NCI-H128 (cell line): ENCODE measurements around the gene ZNF497.
"Not testable (repeated sequence)": the region's sequence is repeated elsewhere in the genome, so short reads cannot be mapped to it uniquely, and the experiment has no call there.

ENCODE experiments used
- DNase-seq: peaks from one replicate; lab custom pipeline; 2025; ENCODE audit not compliant: unreplicated experiment; lab: John Stamatoyannopoulos, UW

ZNF497 gene

DNA sequence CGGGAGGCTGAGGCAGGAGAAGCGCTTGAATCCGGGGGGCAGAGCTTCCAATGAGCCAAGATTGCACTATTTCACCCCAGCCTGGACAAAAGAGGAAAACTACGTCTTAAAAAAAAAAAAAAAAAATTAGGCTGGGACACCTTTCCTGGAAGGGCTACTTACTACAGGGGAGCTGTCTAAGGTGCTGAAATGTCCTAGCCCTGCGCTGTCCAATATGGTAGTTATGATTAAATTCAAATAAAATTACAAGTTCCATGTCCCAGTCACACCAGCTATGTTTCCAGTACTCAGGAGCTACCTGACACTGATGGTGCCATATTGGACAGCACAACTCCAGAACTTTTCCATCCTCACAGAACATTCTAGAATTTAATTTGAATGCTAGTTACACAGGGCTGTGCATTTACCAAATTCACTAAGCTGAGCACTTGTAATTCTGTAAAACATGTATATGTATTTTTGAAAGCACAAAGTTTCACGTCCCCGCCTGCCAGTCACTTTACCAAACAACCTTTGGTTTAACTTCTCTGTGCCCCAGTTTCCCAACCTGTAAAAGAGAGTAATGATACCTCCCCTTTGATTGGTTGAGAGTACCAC lies 45.0 kb downstream of the ZNF497 start:
- DNase-seq = no peak

DNA sequence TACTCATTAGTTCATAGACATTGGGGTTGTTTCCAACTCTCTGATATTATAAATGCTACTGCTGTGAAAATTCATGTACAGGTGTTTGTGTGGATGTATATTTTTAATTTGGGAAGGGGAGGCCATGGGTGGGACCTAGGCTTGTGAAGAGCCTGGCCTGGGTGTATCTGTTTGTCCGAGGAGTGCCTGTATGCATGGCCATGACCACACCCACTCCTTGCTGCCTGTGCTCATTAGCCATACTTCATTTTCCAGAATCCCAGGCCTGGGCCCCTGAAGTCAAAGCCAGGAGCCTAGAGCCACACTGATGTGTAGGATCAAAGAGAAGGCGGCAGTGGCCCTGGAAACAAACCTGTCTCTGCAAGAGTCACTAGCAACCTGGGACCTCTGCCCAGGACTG lies 47.0 kb downstream of the ZNF497 start:
- DNase-seq = no peak

DNA sequence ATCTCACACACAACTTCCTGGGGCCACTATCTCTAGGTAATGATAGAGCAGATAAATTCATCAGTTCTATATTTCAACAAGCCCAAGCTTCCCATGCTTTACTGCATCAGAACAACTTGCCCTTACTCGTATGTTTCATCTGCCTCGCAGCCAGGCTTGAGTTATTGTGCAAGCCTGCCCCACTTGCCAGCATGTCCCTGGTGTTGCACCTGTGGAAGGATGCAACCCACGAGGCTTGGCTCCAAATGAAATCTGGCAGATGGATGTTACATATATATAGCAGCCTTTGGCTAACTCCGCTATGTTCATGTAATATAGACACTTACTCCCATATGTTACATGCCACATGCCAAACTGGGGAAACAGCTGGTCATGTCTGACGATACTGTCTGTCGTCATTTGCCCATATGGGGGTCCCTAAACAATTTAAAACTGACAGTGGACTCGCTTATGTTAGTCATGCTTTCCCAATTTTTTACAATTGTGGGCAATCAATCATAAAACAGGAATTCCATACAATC lies 51.1 kb downstream of the ZNF497 start:
- DNase-seq = no peak

DNA sequence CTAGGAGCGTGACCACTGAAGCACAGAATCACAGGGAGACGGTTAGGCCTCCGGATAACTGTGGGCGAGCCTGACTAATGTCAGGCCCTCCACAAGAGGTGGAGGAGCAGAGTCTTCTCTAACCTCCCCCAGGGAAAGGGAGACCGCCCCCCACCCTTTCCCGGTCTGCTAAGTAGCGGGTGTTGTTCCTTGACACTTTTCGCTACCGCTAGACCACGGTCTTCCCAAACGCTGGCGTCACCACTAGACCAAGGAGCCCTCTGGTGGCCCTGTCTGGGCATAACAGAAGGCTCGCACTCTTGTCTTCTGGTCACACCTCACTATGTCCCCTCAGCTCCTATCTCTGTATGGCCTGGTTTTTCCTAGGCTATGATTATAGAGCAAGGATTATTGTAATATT lies 51.9 kb downstream of the ZNF497 start:
- DNase-seq = not testable (repeated sequence)

DNA sequence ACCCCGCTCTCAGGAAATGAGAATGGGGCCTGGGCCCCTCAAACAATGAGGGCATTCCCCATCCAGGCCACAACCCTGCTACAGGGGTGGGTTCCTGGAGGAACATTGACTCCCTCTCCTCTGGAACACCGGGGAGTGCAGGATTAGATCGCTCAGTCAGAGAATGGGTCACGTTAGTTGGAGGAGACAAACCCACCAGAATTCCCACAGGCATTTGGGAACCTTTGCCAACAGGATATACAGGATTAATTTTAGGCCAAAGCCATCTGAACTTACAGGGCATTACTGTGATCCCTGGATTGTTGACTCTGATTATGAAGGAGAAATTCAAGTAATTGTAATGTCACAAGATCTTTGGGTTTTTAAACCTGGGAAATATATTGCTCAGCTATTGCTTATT lies 54.8 kb downstream of the ZNF497 start:
- no peak for DNase-seq

DNA sequence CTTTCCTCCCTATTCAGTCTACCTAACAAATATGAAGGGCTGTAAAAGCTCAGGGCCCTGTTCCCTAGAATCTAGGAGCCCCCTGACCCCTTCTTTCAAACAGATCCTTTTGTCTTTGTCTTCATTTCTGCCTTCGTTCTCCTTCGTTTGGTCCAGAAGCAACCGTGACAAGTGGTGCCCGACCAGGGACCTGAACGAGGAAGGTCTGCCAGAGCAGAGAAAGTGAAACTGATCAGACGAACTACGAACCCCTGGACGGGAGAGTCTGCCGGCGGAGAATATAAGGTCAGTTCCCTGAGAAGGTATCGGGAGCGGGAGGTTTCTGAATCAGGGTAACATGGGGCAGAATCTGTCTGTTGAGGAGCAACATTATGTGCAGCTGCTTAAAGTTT lies 56.6 kb downstream of the ZNF497 start:
- DNase-seq = no peak

DNA sequence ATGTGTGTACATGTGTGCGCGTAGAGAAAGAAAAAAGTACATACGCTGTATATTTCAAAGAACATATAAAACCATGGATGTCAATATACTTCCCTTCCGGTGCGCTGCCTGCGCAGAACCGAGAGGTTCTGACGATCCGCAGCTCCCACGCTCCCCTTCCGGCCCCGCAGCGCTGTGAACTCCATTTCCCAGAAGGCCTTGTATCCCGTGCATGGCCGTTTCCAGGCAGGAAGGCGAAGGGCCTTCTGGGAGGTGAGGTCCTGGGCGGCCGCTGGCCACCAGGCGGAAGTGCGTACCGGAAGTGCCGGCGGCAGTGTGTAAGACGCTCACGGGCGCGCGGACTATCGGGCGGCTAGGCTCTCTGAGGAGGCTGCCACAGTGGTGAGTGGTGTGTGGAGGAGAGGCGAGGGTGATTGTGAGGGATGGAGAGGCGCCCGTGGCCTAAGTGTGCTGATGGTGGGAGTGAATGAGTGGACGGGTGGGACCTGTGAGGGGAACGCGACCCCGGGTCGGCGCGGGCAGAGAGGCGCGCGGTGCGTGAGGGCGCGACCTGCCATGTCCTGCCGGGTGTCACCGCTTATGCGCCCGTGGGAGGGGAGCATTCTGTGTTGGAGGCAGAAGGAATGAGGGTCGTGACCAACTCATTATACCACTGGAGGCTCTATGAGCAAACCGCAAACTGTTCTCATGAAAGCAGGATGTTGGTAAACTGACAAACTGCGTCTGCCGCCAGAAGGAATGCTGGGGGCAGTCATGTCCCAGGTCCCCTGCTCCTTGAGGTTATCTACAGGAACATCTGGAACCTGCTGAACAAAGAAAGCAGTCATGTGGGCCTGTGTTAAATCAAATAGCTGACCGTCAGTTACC lies 57.3 kb downstream of the ZNF497 start, which contains the start of gene ERVK3-1:
ERVK3-1 (plus strand) TSS at position 313 of the 867 bp plus-strand sequence. CDS start 6,792 bp downstream, outside the sequence.
- DNase-seq = peak; percentile 87

DNA sequence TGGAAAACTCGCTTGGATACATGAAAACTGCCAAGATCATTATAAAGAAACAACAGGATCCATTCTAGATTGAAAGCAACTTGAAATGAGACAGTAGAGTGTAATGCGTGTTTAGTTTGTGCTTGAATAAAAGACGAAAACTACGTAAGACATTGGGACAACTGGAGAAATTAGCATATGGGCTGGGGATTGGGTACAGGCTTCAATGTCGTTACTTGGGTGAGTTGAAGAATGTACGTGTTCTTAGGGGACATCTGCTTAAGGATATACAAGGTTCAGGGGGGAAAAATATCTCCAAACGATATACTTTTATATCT lies 57.8 kb downstream of the ZNF497 start:
- no peak for DNase-seq
